ENCODE data around the gene FAM193B.
"Not testable (repeated sequence)": the region's sequence is repeated elsewhere in the genome, so short reads cannot be mapped to it uniquely, and the experiment has no call there.

FAM193B gene

DNA sequence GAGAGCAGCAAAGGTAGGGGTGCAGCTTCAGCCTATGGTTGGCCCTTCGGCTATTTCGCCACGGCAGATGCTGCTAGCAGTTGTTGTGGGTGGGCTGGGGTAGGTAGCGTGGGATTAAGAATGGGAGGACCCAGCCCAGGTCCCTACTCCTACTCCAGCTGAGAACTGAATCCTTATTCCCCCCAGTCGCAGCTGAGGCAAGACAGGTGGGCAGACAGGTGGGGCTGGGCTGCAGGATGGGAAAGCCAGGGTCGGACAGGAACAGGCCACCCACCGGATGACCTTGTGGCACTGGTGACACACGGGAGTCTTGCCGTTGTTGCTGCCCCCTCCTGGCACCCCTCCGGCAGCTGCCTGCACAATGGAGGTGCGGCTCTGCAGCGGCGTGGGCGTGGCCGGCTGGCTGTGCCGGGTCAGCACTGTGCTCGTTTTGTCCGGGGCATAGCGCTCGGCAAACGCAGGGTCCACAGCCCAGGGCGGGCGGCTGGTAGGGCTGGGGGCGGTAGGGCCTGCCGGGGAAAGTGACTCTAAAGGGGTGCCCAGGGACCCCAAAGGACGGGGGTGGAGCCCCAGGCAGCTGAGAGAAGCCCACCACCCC, 65.1 kb downstream of the FAM193B start:
- H3K4me3 ChIP-seq (ENCODE audit: control insufficient read depth, low read depth, low read length), result no peak overlapping the region
- TF ChIP-seq CTCF (conservative IDR thresholded peaks at IDR 0.05; ENCODE audit: control insufficient read depth, insufficient read depth, low read depth, low read length), result no peak

GRCh38 chr5:177487975-177488374, 66.4 kb downstream of the FAM193B start:
- H3K4me3 ChIP-seq (ENCODE audit: control insufficient read depth, low read depth, low read length), result no peak overlapping the region
- no peak for TF ChIP-seq CTCF (conservative IDR thresholded peaks at IDR 0.05; ENCODE audit: control insufficient read depth, insufficient read depth, low read depth, low read length)
- no peak for DNase-seq (ENCODE audit: low read depth)

More for the DNA sequence above, 65.1 kb downstream of the FAM193B start:
- no peak for DNase-seq (ENCODE audit: low read depth)

- H3K4me3 ChIP-seq (ENCODE audit: control insufficient read depth, low read depth, low read length), result no peak overlapping the region
Observed at GRCh38 chr5:177487144-177487543, 67.2 kb downstream of the FAM193B start.

DNA sequence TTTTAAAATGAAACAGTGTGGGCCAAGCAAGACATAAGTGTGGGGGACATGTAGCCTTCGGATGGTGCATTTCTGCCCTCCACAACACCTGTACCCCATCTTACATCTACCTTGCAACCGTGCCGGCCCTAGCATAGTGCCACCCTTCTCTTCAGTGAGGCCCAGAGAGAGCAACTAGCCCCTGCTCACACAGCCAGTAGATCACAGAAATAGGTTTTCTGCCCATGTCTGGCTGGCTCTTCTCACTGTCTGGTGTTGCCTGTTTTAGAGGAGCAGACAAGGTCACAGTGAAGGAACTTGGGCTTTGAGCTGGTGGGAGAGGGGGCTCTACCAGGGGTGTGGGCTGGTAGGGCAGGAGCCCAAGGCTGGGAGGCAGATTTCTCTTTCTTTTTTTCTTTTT, 68.1 kb downstream of the FAM193B start:
- no peak overlapping the region for H3K4me3 ChIP-seq (ENCODE audit: control insufficient read depth, low read depth, low read length)
- no peak for TF ChIP-seq CTCF (conservative IDR thresholded peaks at IDR 0.05; ENCODE audit: control insufficient read depth, insufficient read depth, low read depth, low read length)
- no peak for DNase-seq (ENCODE audit: low read depth)

More at GRCh38 chr5:177487144-177487543, 67.2 kb downstream of the FAM193B start:
- DNase-seq (ENCODE audit: low read depth), result no peak
- no peak for TF ChIP-seq CTCF (conservative IDR thresholded peaks at IDR 0.05; ENCODE audit: control insufficient read depth, insufficient read depth, low read depth, low read length)

- not testable (repeated sequence) for DNase-seq (ENCODE audit: low read depth); H3K4me3 ChIP-seq (ENCODE audit: control insufficient read depth, low read depth, low read length)
Observed at GRCh38 chr5:177485753-177486152, 68.6 kb downstream of the FAM193B start.

DNA sequence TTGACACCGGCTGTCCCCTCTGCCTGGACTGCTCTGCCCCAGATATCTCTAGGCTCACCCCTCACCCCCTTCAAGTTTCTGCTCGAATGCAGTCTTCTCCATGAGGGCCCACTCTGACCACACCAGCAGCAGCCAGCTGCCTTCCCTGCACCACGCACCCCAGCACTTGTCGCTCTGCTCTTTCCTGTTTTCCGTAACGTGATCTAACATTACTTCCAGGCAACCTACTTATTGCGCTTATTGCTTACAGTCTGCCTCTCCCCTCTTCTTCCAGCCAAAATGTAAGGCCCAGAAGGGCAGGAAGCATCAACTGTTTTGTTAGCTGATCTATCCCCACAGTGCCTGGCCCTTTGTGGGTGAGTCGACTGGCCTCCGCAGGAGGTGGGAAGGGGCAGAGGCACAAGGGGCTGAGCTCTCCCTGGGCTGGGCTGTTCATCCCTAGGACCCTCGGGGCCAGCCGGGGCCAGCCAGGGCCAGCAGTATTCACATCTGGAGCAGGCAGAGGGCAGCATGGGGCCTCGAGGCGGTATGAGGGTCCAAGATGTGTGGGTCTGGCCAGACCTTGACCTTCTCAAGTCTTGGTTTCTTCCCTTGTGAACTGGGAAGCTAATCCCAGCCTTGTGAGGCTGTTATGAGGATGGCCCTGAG, 69.3 kb downstream of the FAM193B start:
- TF ChIP-seq CTCF (conservative IDR thresholded peaks at IDR 0.05; ENCODE audit: control insufficient read depth, insufficient read depth, low read depth, low read length), result no peak
- H3K4me3 ChIP-seq (ENCODE audit: control insufficient read depth, low read depth, low read length), result no peak overlapping the region
- DNase-seq (ENCODE audit: low read depth), result no peak

- DNase-seq (ENCODE audit: low read depth), result no peak
- TF ChIP-seq CTCF (conservative IDR thresholded peaks at IDR 0.05; ENCODE audit: control insufficient read depth, insufficient read depth, low read depth, low read length), result no peak
- no peak overlapping the region for H3K4me3 ChIP-seq (ENCODE audit: control insufficient read depth, low read depth, low read length)
Observed at GRCh38 chr5:177483994-177484901, 70.1 kb downstream of the FAM193B start.

Measured in fibroblast of mammary gland (primary cell).